ENCODE measurements around the gene MEIKIN. TPM values are rescaled to one million over a fixed set of nuclear protein-coding genes. Genes with fewer than 3 reads are reported as not detected.

MEIKIN gene
- total and polyA plus RNA-seq, 2 donors (not counting 1 experiment from before 2014, with no cell fraction given): not detected

DNA sequence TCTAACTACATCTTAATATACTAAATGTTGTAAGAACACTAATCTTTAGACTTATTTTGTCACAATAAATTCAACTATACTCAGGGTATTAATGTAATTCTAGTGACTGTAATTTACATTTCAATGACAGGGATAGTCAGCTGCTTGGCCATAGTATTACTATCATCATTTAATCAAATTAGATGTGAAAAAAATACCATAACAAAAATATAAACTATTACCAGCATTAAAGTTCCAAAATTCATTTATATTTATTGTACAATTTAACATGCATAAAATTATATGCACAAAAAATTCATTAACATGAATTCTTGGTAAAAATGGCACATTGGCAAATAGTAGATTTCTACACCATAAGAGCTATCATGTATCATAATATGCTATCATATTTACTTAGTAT, 177.6 kb downstream of the MEIKIN start:
- Histone ChIP-seq H3K9ac (ENCODE audit: insufficient read depth, low read length) (no peak overlapping the region), H3K79me2 (ENCODE audit: control insufficient read depth, insufficient read depth, low read length) (peaks cover 97% of the 10 kb centered on the region), H3K4me3 (replicated peaks in 1 of 4; ENCODE audit: control extremely low read depth in 1 of 4, insufficient read depth in 1 of 4, low read depth in 3 of 4, low read length in 4 of 4) (no peak overlapping the region), H3K9me3 (ENCODE audit: control insufficient read depth, insufficient read depth, low read depth, low read length) (no peaks in the 10 kb centered on the region), H3K27me3 (ENCODE audit: control insufficient read depth, insufficient read depth, low read length) (no peaks in the 10 kb centered on the region), H2AFZ (ENCODE audit: low read length) (no peak overlapping the region), H3K27ac (ENCODE audit: insufficient read depth, low read length) (no peak overlapping the region), H3K4me1 (ENCODE audit: control insufficient read depth, extremely low read depth, insufficient read depth, low read length) (no peaks in the 10 kb centered on the region), H3K4me2 (ENCODE audit: extremely low read depth, insufficient read depth, low read length) (no peak overlapping the region), H4K20me1 (ENCODE audit: control insufficient read depth, extremely low read depth, insufficient read depth, low read length) (peaks cover 18% of the 10 kb centered on the region), H3K36me3 (ENCODE audit: control insufficient read depth, insufficient read depth, low read length) (no peaks in the 10 kb centered on the region)
- no peak for TF ChIP-seq CTCF (conservative IDR thresholded peaks at IDR 0.05 in 1 of 2, IDR thresholded peaks at IDR 0.05 in 1 of 2; ENCODE audit: low read depth in 1 of 2, low read length in 2 of 2)
- no peak for TF ChIP-seq EZH2 (IDR thresholded peaks at IDR 0.05; ENCODE audit: low read length, missing control alignments)
- no peak for DNase-seq (ENCODE audit: low read depth in 2 of 2)

- no peak for DNase-seq (ENCODE audit: low read depth in 2 of 2)
- TF ChIP-seq EZH2 (IDR thresholded peaks at IDR 0.05; ENCODE audit: low read length, missing control alignments) (no peak), CTCF (conservative IDR thresholded peaks at IDR 0.05 in 1 of 2, IDR thresholded peaks at IDR 0.05 in 1 of 2; ENCODE audit: low read depth in 1 of 2, low read length in 2 of 2) (no peak)
- Histone ChIP-seq H3K79me2 (ENCODE audit: control insufficient read depth, insufficient read depth, low read length) (peaks cover 98% of the 10 kb centered on the region), H3K4me2 (ENCODE audit: extremely low read depth, insufficient read depth, low read length) (no peak overlapping the region), H3K9me3 (ENCODE audit: control insufficient read depth, insufficient read depth, low read depth, low read length) (no peaks in the 10 kb centered on the region), H3K27ac (ENCODE audit: insufficient read depth, low read length) (no peak overlapping the region), H3K36me3 (ENCODE audit: control insufficient read depth, insufficient read depth, low read length) (no peaks in the 10 kb centered on the region), H3K4me1 (ENCODE audit: control insufficient read depth, extremely low read depth, insufficient read depth, low read length) (no peaks in the 10 kb centered on the region), H3K27me3 (ENCODE audit: control insufficient read depth, insufficient read depth, low read length) (no peaks in the 10 kb centered on the region), H3K4me3 (replicated peaks in 1 of 4; ENCODE audit: control extremely low read depth in 1 of 4, insufficient read depth in 1 of 4, low read depth in 3 of 4, low read length in 4 of 4) (no peak overlapping the region), H4K20me1 (ENCODE audit: control insufficient read depth, extremely low read depth, insufficient read depth, low read length) (peaks cover 9% of the 10 kb centered on the region), H2AFZ (ENCODE audit: low read length) (no peak overlapping the region), H3K9ac (ENCODE audit: insufficient read depth, low read length) (no peak overlapping the region)
Observed at GRCh38 chr5:131766689-131767088, 178.8 kb downstream of the MEIKIN start.

- no peaks in the 10 kb centered on the region for H3K27me3 ChIP-seq (ENCODE audit: control insufficient read depth, insufficient read depth, low read length)
- no peaks in the 10 kb centered on the region for H3K9me3 ChIP-seq (ENCODE audit: control insufficient read depth, insufficient read depth, low read depth, low read length)
- H3K4me1 ChIP-seq (ENCODE audit: control insufficient read depth, extremely low read depth, insufficient read depth, low read length): no peaks in the 10 kb centered on the region
- no peaks in the 10 kb centered on the region for H3K36me3 ChIP-seq (ENCODE audit: control insufficient read depth, insufficient read depth, low read length)
- H3K4me3 ChIP-seq (replicated peaks in 1 of 4; ENCODE audit: control extremely low read depth in 1 of 4, insufficient read depth in 1 of 4, low read depth in 3 of 4, low read length in 4 of 4): no peak overlapping the region
- no peak overlapping the region for H3K9ac ChIP-seq (ENCODE audit: insufficient read depth, low read length)
- H3K27ac ChIP-seq (ENCODE audit: insufficient read depth, low read length): no peak overlapping the region
- DNase-seq (ENCODE audit: low read depth in 2 of 2): no peak
- H4K20me1 ChIP-seq (ENCODE audit: control insufficient read depth, extremely low read depth, insufficient read depth, low read length): peaks cover 10% of the 10 kb centered on the region
- peaks cover 98% of the 10 kb centered on the region for H3K79me2 ChIP-seq (ENCODE audit: control insufficient read depth, insufficient read depth, low read length)
- H3K4me2 ChIP-seq (ENCODE audit: extremely low read depth, insufficient read depth, low read length): no peak overlapping the region
- TF ChIP-seq CTCF (conservative IDR thresholded peaks at IDR 0.05 in 1 of 2, IDR thresholded peaks at IDR 0.05 in 1 of 2; ENCODE audit: low read depth in 1 of 2, low read length in 2 of 2) (no peak), EZH2 (IDR thresholded peaks at IDR 0.05; ENCODE audit: low read length, missing control alignments) (no peak)
- no peak overlapping the region for H2AFZ ChIP-seq (ENCODE audit: low read length)
Observed at GRCh38 chr5:131765261-131765660, 180.2 kb downstream of the MEIKIN start.

Measured in fibroblast of lung (primary cell).